Neuronal stem cell (in vitro differentiated cells): ENCODE measurements around the gene TCFL5.

ENCODE experiments used
- DNase-seq: peaks from one replicate; pipeline ENCODE4 v3.0.0-alpha.2; 2013; ENCODE audit warnings: low spot score
- H2AFZ ChIP-seq: one replicate; pipeline ENCODE4 v1.6.1; 2013; ENCODE audit warnings: mild to moderate bottlenecking, low read length, inconsistent platforms
- H2AK5ac ChIP-seq: 2 replicates; pipeline ENCODE4 v1.6.1; 2013; ENCODE audit warnings: low read depth, mild to moderate bottlenecking, inconsistent platforms, low read length, moderate library complexity, mixed read lengths
- H2BK120ac ChIP-seq: 2 replicates; pipeline ENCODE4 v1.6.1; 2013; ENCODE audit warnings: low read depth, mild to moderate bottlenecking, inconsistent platforms, low read length, moderate library complexity, mixed read lengths
- H2BK12ac ChIP-seq: one replicate; pipeline ENCODE4 v1.6.1; 2013; ENCODE audit warnings: low read length, inconsistent platforms
- H2BK15ac ChIP-seq: 2 replicates; pipeline ENCODE4 v1.6.1; 2013; ENCODE audit warnings: mild to moderate bottlenecking, low read length, inconsistent platforms, mixed read lengths
- H2BK5ac ChIP-seq: one replicate; pipeline ENCODE4 v1.6.1; 2013; ENCODE audit warnings: inconsistent platforms, mild to moderate bottlenecking, low read length, moderate library complexity
- H3K14ac ChIP-seq: one replicate; pipeline ENCODE4 v1.6.1; 2013; ENCODE audit warnings: low read length, inconsistent platforms
- H3K18ac ChIP-seq: 2 replicates; pipeline ENCODE4 v1.6.1; 2013; ENCODE audit warnings: low read length, inconsistent platforms
- H3K23ac ChIP-seq: 2 replicates; pipeline ENCODE4 v1.6.1; 2013; ENCODE audit warnings: low read depth, mild to moderate bottlenecking, mixed read lengths, low read length, inconsistent platforms; ENCODE audit not compliant: poor library complexity
- H3K27ac ChIP-seq: replicated peaks from 3 replicates; pipeline ENCODE4 v1.5.1; 2013; ENCODE audit warnings: low read length, inconsistent platforms
- H3K27me3 ChIP-seq, 3 experiments: 2 replicates each; pipeline ENCODE4 v1.6.1; 2013; ENCODE audit warnings: low read length in 3 of 3, mild to moderate bottlenecking in 2 of 3, inconsistent platforms in 1 of 3, low read depth in 1 of 3, mixed read lengths in 1 of 3, moderate library complexity in 1 of 3; ENCODE audit not compliant: control insufficient read depth in 3 of 3, insufficient read depth in 3 of 3
- H3K36me3 ChIP-seq, 2 donors: replicated peaks in 1 of 2; 2 replicates each; pipeline ENCODE4 v1.6.1; 2013; ENCODE audit warnings: low read length in 2 of 2; ENCODE audit not compliant: control insufficient read depth in 2 of 2, insufficient read depth in 2 of 2
- H3K4ac ChIP-seq: 2 replicates; pipeline ENCODE4 v1.6.1; 2013; ENCODE audit warnings: inconsistent platforms, mild to moderate bottlenecking, low read length, moderate library complexity
- H3K4me1 ChIP-seq, 2 donors: 1 replicate in 1 of 2; 2 replicates in 1 of 2; pipeline ENCODE4 v1.6.1; 2013; ENCODE audit warnings: low read length in 2 of 2, low read depth in 1 of 2; ENCODE audit not compliant: control insufficient read depth in 2 of 2, insufficient read depth in 1 of 2
- H3K4me2 ChIP-seq: one replicate; pipeline ENCODE4 v1.6.1; 2013; ENCODE audit warnings: mild to moderate bottlenecking, low read length, inconsistent platforms; ENCODE audit not compliant: insufficient read depth, poor library complexity, severe bottlenecking
- H3K4me3 ChIP-seq, 2 donors: 2 replicates each; pipeline ENCODE4 v1.5.1; 2013; ENCODE audit warnings: low read length in 2 of 2, mild to moderate bottlenecking in 2 of 2, inconsistent platforms in 1 of 2, moderate library complexity in 1 of 2
- H3K79me1 ChIP-seq: one replicate; pipeline ENCODE4 v1.6.1; 2013; ENCODE audit warnings: low read depth, mild to moderate bottlenecking, inconsistent platforms, low read length, moderate library complexity
- H3K9ac ChIP-seq: one replicate; pipeline ENCODE4 v1.6.1; 2013; ENCODE audit warnings: mild to moderate bottlenecking, low read depth, low read length, inconsistent platforms; ENCODE audit not compliant: poor library complexity
- H3K9me3 ChIP-seq, 2 donors: replicated peaks in 1 of 2; 2 replicates each; pipeline versions ENCODE3 to v1.6.1; 2013; ENCODE audit warnings: low read length in 2 of 2, mild to moderate bottlenecking in 2 of 2, inconsistent platforms in 1 of 2, low read depth in 1 of 2, mixed read lengths in 1 of 2, moderate library complexity in 1 of 2; ENCODE audit not compliant: control insufficient read depth in 2 of 2, insufficient read depth in 1 of 2
- H4K8ac ChIP-seq: one replicate; pipeline ENCODE4 v1.6.1; 2013; ENCODE audit warnings: low read depth, mild to moderate bottlenecking, inconsistent platforms, low read length, moderate library complexity
- H4K91ac ChIP-seq: one replicate; pipeline ENCODE4 v1.6.1; 2013; ENCODE audit warnings: low read length, low read depth, mild to moderate bottlenecking, inconsistent platforms; ENCODE audit not compliant: poor library complexity
- WGBS, 2 donors: extraction: QIAGEN DNeasy Blood & Tissue Kit; methylation state at CpG; one replicate each; pipeline ENCODE4 v1.1.7; 2013; ENCODE audit warnings: missing lambda C conversion rate in 2 of 2, mixed read lengths in 1 of 2; ENCODE audit not compliant: insufficient read length in 2 of 2, insufficient replicate concordance in 1 of 2; ENCODE audit errors: extremely low coverage in 2 of 2; 5-methylcytosine and 5-hydroxymethylcytosine counted together

Gene TCFL5

DNA sequence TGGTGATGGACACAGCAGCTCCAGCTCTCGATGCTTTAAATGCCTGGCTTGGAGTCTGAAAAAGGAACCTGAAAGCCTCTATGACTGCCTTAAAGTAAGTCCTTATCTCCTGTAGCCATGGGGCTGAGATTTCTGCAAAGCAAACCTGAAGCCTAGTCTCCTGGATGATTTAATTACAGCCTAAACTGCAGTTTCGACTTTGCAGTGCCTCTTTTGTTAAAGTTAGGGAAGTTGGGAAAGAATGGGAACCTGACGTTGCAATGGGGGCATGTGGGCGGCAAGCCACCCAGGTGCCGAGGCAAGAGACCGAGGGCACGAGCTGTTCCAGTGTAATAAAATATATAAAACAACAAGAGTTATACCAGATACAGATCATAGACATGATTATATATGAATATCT, 11.7 kb upstream of the TCFL5 start:
- Histone ChIP-seq H3K4ac (no peak overlapping the region), H3K14ac (no peak overlapping the region), H2AFZ (no peak overlapping the region), H3K27me3 (no peaks in the 10 kb centered on the region), H3K18ac (no peak overlapping the region), H4K91ac (no peak overlapping the region), H3K27ac (no peak overlapping the region), H2AK5ac (no peak overlapping the region), H3K4me2 (no peak overlapping the region), H3K23ac (no peak overlapping the region), H2BK15ac (no peak overlapping the region), H2BK5ac (no peak overlapping the region), H3K4me3 (no peak overlapping the region), H2BK120ac (no peak overlapping the region), H3K36me3 (no peaks in the 10 kb centered on the region), H3K9me3 (no peaks in the 10 kb centered on the region), H2BK12ac (no peak overlapping the region), H3K79me1 (no peaks in the 10 kb centered on the region), H4K8ac (no peak overlapping the region), H3K4me1 (peaks cover 0 to 8% of the 10 kb centered on the region in 2 donors), H3K9ac (no peak overlapping the region)
- no CpG with 5 or more reads among the region's 7 CpGs for WGBS, 2 donors
- DNase-seq: no peak

DNA sequence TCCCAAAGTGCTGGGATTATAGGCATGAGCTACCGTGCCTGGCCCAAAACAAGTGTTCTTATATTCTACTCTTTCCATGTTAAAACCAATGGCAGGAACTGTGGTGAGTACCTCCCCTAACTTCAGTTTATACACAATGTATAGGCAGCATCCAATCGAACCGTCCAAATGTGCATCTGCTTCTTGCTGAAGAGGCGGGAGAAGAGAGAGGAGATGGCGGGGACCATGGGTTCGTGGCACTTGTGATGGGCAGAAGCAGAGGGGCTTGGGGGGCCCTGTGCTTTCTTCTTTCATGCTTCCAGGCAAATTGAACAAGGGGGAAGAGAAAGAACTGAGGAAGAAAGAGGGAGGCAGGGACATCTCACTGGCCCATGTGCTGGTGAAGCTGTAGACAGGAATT, 11.2 kb upstream of the TCFL5 start:
- DNase-seq: no peak
- Histone ChIP-seq H3K4me1 (peaks cover 0 to 8% of the 10 kb centered on the region in 2 donors), H3K4me3 (no peak overlapping the region), H3K9me3 (no peaks in the 10 kb centered on the region), H3K9ac (no peak overlapping the region), H2AK5ac (no peak overlapping the region), H3K27me3 (no peaks in the 10 kb centered on the region), H2BK15ac (no peak overlapping the region), H3K23ac (no peak overlapping the region), H2AFZ (no peak overlapping the region), H4K8ac (no peak overlapping the region), H2BK12ac (no peak overlapping the region), H3K14ac (no peak overlapping the region), H3K79me1 (no peaks in the 10 kb centered on the region), H4K91ac (no peak overlapping the region), H3K4ac (no peak overlapping the region), H3K36me3 (no peaks in the 10 kb centered on the region), H2BK5ac (no peak overlapping the region), H3K18ac (no peak overlapping the region), H3K27ac (no peak overlapping the region), H2BK120ac (no peak overlapping the region), H3K4me2 (no peak overlapping the region)
- no CpG with 5 or more reads among the region's 6 CpGs for WGBS, 2 donors

DNA sequence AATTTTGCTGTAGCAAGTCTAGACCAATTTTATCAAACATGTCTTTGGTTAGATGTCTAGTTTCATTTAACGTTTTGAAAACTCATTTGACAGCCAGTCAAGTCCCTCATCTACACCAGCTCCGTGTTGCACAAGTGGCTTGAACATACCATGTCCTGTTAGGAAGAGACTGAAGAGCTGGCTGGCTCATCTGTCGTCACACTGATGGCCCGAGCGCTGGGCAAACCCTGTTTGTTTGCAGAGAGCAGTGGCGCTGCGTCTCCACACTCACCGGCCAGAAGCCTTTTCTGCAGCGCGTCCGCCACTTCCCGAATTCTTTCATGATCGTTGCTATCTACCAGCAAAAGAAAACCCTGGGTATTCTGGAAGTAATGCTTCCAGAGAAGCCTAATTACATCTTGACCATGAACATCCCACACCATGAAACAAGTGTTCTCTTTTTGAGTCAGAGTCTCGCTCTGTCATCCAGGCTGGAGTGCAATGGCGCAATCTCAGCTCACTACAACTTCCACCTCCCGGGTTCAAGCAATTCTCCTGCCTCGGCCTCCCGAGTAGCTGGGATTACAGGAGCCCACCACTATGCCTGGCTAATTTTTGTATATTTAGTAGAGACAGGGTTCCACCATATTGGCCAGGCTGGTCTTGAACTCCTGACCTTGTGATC, 10.7 kb upstream of the TCFL5 start:
- H3K14ac ChIP-seq: no peak overlapping the region
- WGBS, 2 donors: no CpG with 5 or more reads among the region's 18 CpGs
- no peak overlapping the region for H2AFZ ChIP-seq

DNA sequence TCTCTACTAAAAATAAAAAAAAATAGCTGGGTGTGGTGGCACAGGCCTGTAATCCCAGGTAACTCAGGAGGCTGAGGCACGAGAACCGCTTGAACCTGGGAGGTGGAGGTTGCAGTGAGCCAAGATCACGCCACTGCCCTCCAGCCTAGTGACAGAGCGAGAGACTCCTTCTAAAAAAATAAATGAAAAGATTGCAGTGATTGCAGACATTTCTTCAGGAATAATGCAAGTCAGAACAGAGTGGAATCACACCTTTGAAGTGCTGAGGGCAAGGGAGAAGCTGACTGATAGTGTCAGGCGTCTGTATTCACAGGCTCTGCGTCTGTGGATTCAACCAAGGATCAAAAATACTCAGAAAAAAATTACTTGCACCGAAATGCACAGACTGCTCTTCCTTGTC, 2.6 kb upstream of the TCFL5 start:
- Histone ChIP-seq H2BK12ac (no peak overlapping the region), H3K36me3 (peaks cover under 1 to 5% of the 10 kb centered on the region in 2 donors), H4K91ac (no peak overlapping the region), H2BK120ac (no peak overlapping the region), H3K18ac (no peak overlapping the region), H3K27me3 (peaks cover 0 to 7% (median 0%) of the 10 kb centered on the region in 3 experiments), H2AFZ (no peak overlapping the region), H2BK5ac (no peak overlapping the region), H3K4me1 (peaks cover 7 to 10% of the 10 kb centered on the region in 2 donors), H4K8ac (no peak overlapping the region), H3K27ac (no peak overlapping the region), H3K14ac (no peak overlapping the region), H2AK5ac (no peak overlapping the region), H3K4ac (no peak overlapping the region), H3K23ac (no peak overlapping the region), H2BK15ac (no peak overlapping the region), H3K4me3 (no peak overlapping the region), H3K9ac (no peak overlapping the region), H3K4me2 (no peak overlapping the region), H3K9me3 (peaks cover 0 to 2% of the 10 kb centered on the region in 2 donors), H3K79me1 (peaks cover 3% of the 10 kb centered on the region)
- no peak for DNase-seq
- no CpG with 5 or more reads among the region's 7 CpGs for WGBS, 2 donors

More for the DNA sequence above, 10.7 kb upstream of the TCFL5 start:
- DNase-seq: no peak
- Histone ChIP-seq H2BK12ac (no peak overlapping the region), H3K9me3 (no peaks in the 10 kb centered on the region), H3K27me3 (no peaks in the 10 kb centered on the region), H3K4ac (no peak overlapping the region), H2BK120ac (no peak overlapping the region), H3K4me1 (peaks cover 0 to 8% of the 10 kb centered on the region in 2 donors), H3K36me3 (no peaks in the 10 kb centered on the region), H2BK5ac (no peak overlapping the region), H3K23ac (no peak overlapping the region), H3K79me1 (no peaks in the 10 kb centered on the region), H4K8ac (no peak overlapping the region), H4K91ac (no peak overlapping the region), H3K9ac (no peak overlapping the region), H3K4me3 (no peak overlapping the region), H3K27ac (no peak overlapping the region), H2AK5ac (no peak overlapping the region), H3K18ac (no peak overlapping the region), H2BK15ac (no peak overlapping the region), H3K4me2 (no peak overlapping the region)
